Lung (tissue), 12 donors: ENCODE measurements around the gene C8A. TPM values are rescaled to one million over a fixed set of nuclear protein-coding genes. Genes with fewer than 3 reads are reported as not detected.

Experiments
- ATAC-seq: fragments of 200-7000 bp; cut with Tn5 transposase; one replicate; pipeline ENCODE4 v1.9.1; 2020; ENCODE audit warnings: moderate number of reproducible peaks; ENCODE audit not compliant: insufficient read depth, low FRiP score
- DNase-seq, 3 donors: peaks; one replicate each; pipeline ENCODE4 v3.0.0-alpha.2; 2013 to 2017
- H3K27ac ChIP-seq, 2 donors: one replicate each; pipeline ENCODE4 v1.5.1; 2013; ENCODE audit warnings: mild to moderate bottlenecking in 2 of 2, moderate library complexity in 2 of 2, control low read depth in 1 of 2, inconsistent platforms in 1 of 2, low read depth in 1 of 2, low read length in 1 of 2
- H3K27me3 ChIP-seq, 3 donors: one replicate each; pipeline ENCODE4 v1.5.1; 2013; ENCODE audit warnings: low read length in 2 of 3; ENCODE audit not compliant: control insufficient read depth in 3 of 3, insufficient read depth in 3 of 3
- H3K36me3 ChIP-seq, 4 donors: one replicate each; pipeline ENCODE4 v1.5.1; 2013; ENCODE audit warnings: low read length in 4 of 4, mild to moderate bottlenecking in 1 of 4, moderate library complexity in 1 of 4; ENCODE audit not compliant: control insufficient read depth in 4 of 4, insufficient read depth in 4 of 4
- H3K4me1 ChIP-seq, 5 donors: one replicate each; pipeline ENCODE4 v1.5.1; 2013; ENCODE audit warnings: low read length in 5 of 5, mild to moderate bottlenecking in 2 of 5, moderate library complexity in 1 of 5; ENCODE audit not compliant: control insufficient read depth in 5 of 5, insufficient read depth in 5 of 5
- H3K4me3 ChIP-seq: one replicate; pipeline ENCODE4 v1.5.1; 2013; ENCODE audit warnings: mild to moderate bottlenecking, control low read depth, moderate library complexity
- H3K9ac ChIP-seq, 2 donors: one replicate each; pipeline ENCODE4 v1.5.1; 2013; ENCODE audit warnings: low read length in 2 of 2, control low read depth in 1 of 2; ENCODE audit not compliant: insufficient read depth in 1 of 2
- H3K9me3 ChIP-seq, 4 donors: one replicate each; pipeline ENCODE4 v1.5.1; 2013; ENCODE audit warnings: low read length in 3 of 4, mild to moderate bottlenecking in 1 of 4, moderate library complexity in 1 of 4; ENCODE audit not compliant: control insufficient read depth in 4 of 4, insufficient read depth in 3 of 4
- whole genome bisulfite sequencing, 2 donors: extraction: QIAGEN DNeasy Blood & Tissue Kit; methylation state at CpG; one replicate each; pipeline ENCODE4 v1.1.7; 2013; 5-methylcytosine and 5-hydroxymethylcytosine counted together
- polyA plus RNA-seq, 2 donors: library from polyadenylated mRNA; stranded (reverse); fragments of 200-250 nt; gene quantifications; one replicate each; pipeline ENCODE4 v1.2.1, GENCODE V29; 2013
- total RNA-seq, 2 donors: library from RNA; depleted of rRNA in 1 of 2; stranded (reverse); fragments of >200 nt in 1 of 2; gene quantifications; one replicate each; pipeline ENCODE4 v1.2.1, GENCODE V29; 2014 to 2021
- TF ChIP-seq, protein P1 (sequence below): IDR thresholded peaks from 2 replicates; pipeline ENCODE4 v1.5.1; 2012; ENCODE audit warnings: mild to moderate bottlenecking; ENCODE audit errors: control extremely low read depth, extremely low read depth
- donor health status: control.
- donor health status: control.
- donor health status: Bipolar disorder and iron deficiency.
- donor health status: healthy.
- donor health status: DM: yes; HTN: yes; CAD: no.

Gene C8A
- total and polyA plus RNA-seq, 4 donors: 0.12 to 1.4 TPM; not detected in 2

DNA sequence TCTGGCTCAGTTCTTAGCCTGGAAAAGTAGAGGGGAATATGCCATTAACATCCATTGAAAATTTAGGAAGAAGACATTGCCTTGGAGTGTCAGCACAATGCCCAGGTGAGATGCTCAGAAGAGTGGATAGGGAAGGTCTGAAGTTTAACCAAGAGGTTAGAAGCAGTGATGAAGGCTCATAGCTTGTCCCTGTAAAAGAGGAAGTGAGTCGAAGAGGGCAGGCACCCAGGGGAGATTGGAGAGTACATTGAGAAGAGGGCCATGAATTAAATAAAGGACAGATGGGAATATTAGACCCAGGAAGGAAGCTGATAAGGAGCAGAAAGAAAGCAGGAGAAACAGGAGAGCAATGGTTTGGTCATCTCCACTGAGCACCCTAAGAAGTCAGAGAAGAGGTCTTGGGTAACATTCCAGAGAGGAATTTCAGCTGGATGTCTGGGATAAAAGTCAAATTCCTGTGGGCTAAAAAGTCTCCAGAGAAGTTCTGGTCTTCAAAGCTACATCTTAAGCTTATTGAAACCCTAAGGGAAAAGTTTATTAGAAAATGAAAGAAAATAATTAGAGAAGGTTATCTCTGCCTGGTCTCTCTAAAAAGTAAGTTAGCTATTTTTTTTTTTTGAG lies 93.9 kb downstream of the C8A start:
- 47 to 57% methylated on average over 1 of the region's 1 CpG for WGBS, 2 donors
- Histone ChIP-seq H3K27ac (no peak overlapping the region), H3K9ac (no peak overlapping the region), H3K27me3 (no peaks in the 10 kb centered on the region), H3K9me3 (peaks cover 0 to 3% (median 0%) of the 10 kb centered on the region in 4 donors), H3K4me1 (no peaks in the 10 kb centered on the region), H3K4me3 (no peak overlapping the region), H3K36me3 (no peaks in the 10 kb centered on the region)
- TF ChIP-seq, protein P1, sequence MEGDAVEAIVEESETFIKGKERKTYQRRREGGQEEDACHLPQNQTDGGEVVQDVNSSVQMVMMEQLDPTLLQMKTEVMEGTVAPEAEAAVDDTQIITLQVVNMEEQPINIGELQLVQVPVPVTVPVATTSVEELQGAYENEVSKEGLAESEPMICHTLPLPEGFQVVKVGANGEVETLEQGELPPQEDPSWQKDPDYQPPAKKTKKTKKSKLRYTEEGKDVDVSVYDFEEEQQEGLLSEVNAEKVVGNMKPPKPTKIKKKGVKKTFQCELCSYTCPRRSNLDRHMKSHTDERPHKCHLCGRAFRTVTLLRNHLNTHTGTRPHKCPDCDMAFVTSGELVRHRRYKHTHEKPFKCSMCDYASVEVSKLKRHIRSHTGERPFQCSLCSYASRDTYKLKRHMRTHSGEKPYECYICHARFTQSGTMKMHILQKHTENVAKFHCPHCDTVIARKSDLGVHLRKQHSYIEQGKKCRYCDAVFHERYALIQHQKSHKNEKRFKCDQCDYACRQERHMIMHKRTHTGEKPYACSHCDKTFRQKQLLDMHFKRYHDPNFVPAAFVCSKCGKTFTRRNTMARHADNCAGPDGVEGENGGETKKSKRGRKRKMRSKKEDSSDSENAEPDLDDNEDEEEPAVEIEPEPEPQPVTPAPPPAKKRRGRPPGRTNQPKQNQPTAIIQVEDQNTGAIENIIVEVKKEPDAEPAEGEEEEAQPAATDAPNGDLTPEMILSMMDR: no peak
- ATAC-seq: no peak
- DNase-seq: no peak

DNA sequence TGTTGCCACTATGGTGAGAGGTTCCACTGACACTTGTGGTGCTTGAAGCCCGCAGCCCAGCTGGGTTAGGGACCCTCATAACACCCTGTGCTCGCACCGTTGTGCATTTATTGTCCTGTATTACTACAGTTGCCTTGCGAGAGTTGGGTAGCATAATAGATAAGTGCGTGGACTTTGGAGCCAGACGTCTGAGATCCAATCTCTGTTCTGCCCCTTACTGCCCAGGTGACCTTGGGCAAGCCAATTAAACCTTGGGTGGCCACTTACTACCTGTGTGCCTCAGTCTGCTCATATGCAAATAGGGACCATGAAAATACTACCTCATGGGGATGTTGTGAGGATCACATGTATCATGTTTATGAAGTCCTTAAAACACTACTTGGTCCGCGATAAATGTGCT lies 97.9 kb downstream of the C8A start:
- no peaks in the 10 kb centered on the region for H3K4me1 ChIP-seq
- DNase-seq (no peak), ATAC-seq (no peak)
- H3K9me3 ChIP-seq: peaks cover 0 to 6% (median 0%) of the 10 kb centered on the region in 4 donors
- no peaks in the 10 kb centered on the region for H3K27me3 ChIP-seq
- no peaks in the 10 kb centered on the region for H3K36me3 ChIP-seq
- H3K4me3 ChIP-seq: no peak overlapping the region
- no peak overlapping the region for H3K9ac ChIP-seq
- TF ChIP-seq, protein P1: no peak
- WGBS, 2 donors: 82 to 91% methylated on average over 8 of the region's 8 CpGs
- no peak overlapping the region for H3K27ac ChIP-seq

DNA sequence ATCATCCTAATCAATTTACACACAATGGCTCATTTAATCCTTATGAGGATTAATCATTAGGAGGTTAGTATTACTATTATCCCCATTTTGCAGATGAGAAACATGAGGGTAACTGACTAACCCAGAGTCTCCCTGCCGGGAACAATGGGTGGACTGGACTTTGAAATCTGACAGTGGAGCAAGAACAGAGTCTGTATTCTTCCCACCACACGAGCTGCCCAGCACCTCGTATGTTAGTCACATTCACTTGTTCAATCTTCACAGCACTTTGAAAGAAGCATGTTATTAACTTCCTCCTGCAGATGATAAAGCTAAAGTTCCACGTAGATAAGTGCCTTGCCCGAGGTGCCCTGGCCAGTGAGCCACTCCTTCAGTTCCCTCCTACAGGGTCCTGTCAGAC lies 98.8 kb downstream of the C8A start:
- no peak overlapping the region for H3K27ac ChIP-seq
- no peaks in the 10 kb centered on the region for H3K36me3 ChIP-seq
- H3K4me3 ChIP-seq: no peak overlapping the region
- DNase-seq (no peak), ATAC-seq (no peak)
- H3K27me3 ChIP-seq: no peaks in the 10 kb centered on the region
- TF ChIP-seq, protein P1: no peak
- no peak overlapping the region for H3K9ac ChIP-seq
- WGBS, 2 donors: 48 to 57% methylated on average over 5 of the region's 5 CpGs
- peaks cover 0 to 6% (median 0%) of the 10 kb centered on the region in 4 donors for H3K9me3 ChIP-seq
- H3K4me1 ChIP-seq: peaks cover 0 to 6% (median 0%) of the 10 kb centered on the region in 5 donors

DNA sequence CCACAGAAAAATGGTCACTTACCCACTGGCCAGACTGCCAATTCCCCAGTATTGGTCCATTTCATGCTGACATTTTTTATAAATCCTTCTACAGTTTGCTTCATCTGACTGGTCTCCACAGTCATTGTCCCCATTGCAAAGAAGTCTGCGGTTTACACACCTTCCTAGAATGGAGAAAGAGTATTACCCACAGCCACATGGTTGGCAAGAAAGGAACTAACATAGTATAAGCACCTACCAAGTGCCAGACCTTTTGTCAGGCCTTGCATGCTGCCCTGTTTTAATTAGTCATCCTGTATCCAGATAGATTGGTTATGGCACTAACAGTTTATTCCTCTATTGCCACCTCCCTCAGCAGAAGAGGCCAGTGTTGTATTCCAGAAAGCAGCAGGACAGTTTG lies 100.1 kb downstream of the C8A start:
- ATAC-seq (no peak), DNase-seq (no peak)
- Histone ChIP-seq H3K27ac (no peak overlapping the region), H3K4me3 (no peak overlapping the region), H3K9me3 (peaks cover 0 to 6% (median 2%) of the 10 kb centered on the region in 4 donors), H3K36me3 (no peaks in the 10 kb centered on the region), H3K9ac (no peak overlapping the region), H3K4me1 (peaks cover 0 to 6% (median 0%) of the 10 kb centered on the region in 5 donors), H3K27me3 (no peaks in the 10 kb centered on the region)
- TF ChIP-seq, protein P1: no peak
- WGBS, 2 donors: 78 to 87% methylated on average over 1 of the region's 1 CpG
